ENCODE measurements around the gene POLR3E.

DNA sequence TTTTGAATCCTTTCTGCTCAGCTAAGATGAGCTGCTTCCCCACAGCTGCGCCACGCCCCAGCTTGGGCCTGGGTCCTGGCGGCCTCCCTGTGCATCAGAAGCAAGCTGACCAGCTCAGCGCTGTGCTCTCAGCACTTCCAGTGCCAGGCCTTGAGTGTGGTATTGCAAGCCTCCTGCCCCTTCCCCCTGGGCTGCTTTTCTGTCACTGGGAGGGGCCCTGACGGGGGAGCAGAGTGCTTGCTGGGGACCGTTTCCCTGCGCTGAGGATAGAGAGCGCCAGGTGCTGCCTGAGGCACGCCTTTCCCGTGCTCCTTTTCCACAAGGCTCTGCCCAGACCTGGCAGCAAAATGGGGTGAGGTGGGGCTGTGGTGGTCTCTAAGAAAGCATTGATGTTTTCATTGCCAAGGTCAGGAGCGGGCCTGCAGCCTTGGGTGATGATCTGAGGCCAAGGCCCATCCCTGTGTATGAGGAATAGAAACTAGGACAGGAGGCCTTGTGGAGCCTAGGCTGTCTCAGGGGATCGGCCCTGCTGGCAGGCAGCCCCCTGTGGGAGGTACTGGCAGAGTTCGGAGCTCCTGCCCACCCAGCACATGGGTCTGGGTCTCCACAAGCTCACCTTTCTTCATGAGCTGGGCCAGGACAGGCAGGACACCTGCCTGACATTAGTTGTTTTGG is 29.7 kb downstream of the POLR3E start:
- TF ChIP-seq POLR2A (IDR thresholded peaks at IDR 0.05), result no peak
- TF ChIP-seq, protein P1, sequence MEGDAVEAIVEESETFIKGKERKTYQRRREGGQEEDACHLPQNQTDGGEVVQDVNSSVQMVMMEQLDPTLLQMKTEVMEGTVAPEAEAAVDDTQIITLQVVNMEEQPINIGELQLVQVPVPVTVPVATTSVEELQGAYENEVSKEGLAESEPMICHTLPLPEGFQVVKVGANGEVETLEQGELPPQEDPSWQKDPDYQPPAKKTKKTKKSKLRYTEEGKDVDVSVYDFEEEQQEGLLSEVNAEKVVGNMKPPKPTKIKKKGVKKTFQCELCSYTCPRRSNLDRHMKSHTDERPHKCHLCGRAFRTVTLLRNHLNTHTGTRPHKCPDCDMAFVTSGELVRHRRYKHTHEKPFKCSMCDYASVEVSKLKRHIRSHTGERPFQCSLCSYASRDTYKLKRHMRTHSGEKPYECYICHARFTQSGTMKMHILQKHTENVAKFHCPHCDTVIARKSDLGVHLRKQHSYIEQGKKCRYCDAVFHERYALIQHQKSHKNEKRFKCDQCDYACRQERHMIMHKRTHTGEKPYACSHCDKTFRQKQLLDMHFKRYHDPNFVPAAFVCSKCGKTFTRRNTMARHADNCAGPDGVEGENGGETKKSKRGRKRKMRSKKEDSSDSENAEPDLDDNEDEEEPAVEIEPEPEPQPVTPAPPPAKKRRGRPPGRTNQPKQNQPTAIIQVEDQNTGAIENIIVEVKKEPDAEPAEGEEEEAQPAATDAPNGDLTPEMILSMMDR (IDR thresholded peaks at IDR 0.05), result no peak

Measured in tibial nerve (tissue), 3 donors.